ENCODE measurements around the gene ARL6IP5.

GRCh38 chr3:69091389-69092029, 6.8 kb downstream of the ARL6IP5 start:
- TF ChIP-seq L3MBTL2 (conservative IDR thresholded peaks at IDR 0.05), result no peak
- no peak for TF ChIP-seq FOXK2 (IDR thresholded peaks at IDR 0.05)
